A673 (cell line): ENCODE results near the gene CHPF2. TPM values are rescaled to one million over a fixed set of nuclear protein-coding genes. Genes with fewer than 3 reads are reported as not detected.

ENCODE experiments used
- BruUV-seq: library from RNA; stranded (reverse); fragments of 400-500 nt; replicated peaks from 2 replicates; lab custom pipeline; 2021; lab: Mats Ljungman, UMichigan
- CTCF ChIA-PET: fragments of 300-600 bp; sonication (Branson Sonifier 250); formaldehyde crosslinking; loops from one replicate; lab custom pipeline; 2022; ENCODE audit warnings: antibody characterized with exemption; lab: Charles Lee
- POLR2A ChIA-PET: fragments of 300-600 bp; sonication (Branson Sonifier 250); formaldehyde crosslinking; loops from one replicate; lab custom pipeline; 2022; ENCODE audit warnings: antibody characterized with exemption; ENCODE audit not compliant: low non-redundant PET; lab: Charles Lee
- DNase-seq: peaks from one replicate; pipeline ENCODE4 v3.0.0-alpha.2; 2015; ENCODE audit warnings: low spot score
- H3K27ac ChIP-seq: fragments of 200-600 bp; sonication (generic); 2 replicates; pipeline ENCODE4 v1.5.1; 2016; ENCODE audit warnings: mixed run types, low read depth, mild to moderate bottlenecking, mixed read lengths, antibody characterized with exemption, low read length; ENCODE audit not compliant: poor library complexity, severe bottlenecking
- H3K27me3 ChIP-seq: fragments of 200-600 bp; sonication (generic); replicated peaks from 2 replicates; pipeline ENCODE4 v1.6.1; 2017; ENCODE audit warnings: mixed run types, low read depth, mild to moderate bottlenecking, mixed read lengths, antibody characterized with exemption, low read length; ENCODE audit not compliant: insufficient read depth, poor library complexity
- H3K36me3 ChIP-seq: fragments of 200-600 bp; sonication (generic); 2 replicates; pipeline ENCODE4 v1.6.1; 2016; ENCODE audit warnings: mixed run types, mild to moderate bottlenecking, mixed read lengths, antibody characterized with exemption, low read length; ENCODE audit not compliant: insufficient read depth, poor library complexity, severe bottlenecking
- H3K4me1 ChIP-seq: fragments of 200-600 bp; sonication (generic); 2 replicates; pipeline ENCODE4 v1.6.1; 2017; ENCODE audit warnings: mixed run types, mild to moderate bottlenecking, mixed read lengths, antibody characterized with exemption, low read length; ENCODE audit not compliant: insufficient read depth, poor library complexity, severe bottlenecking
- H3K4me3 ChIP-seq: fragments of 200-600 bp; sonication (generic); 2 replicates; pipeline ENCODE4 v1.5.1; 2016; ENCODE audit warnings: low read depth, mixed run types, mild to moderate bottlenecking, mixed read lengths, low read length; ENCODE audit not compliant: poor library complexity, severe bottlenecking
- H3K9me3 ChIP-seq: fragments of 200-600 bp; sonication (generic); 2 replicates; pipeline ENCODE4 v1.6.1; 2016; ENCODE audit warnings: mixed run types, low read depth, mild to moderate bottlenecking, mixed read lengths, antibody characterized with exemption, low read length; ENCODE audit not compliant: poor library complexity, severe bottlenecking
- CTCF ChIP-seq: fragments of 300-800, 200-600 bp; sonication (generic); conservative IDR thresholded peaks from 2 replicates; pipeline ENCODE4 v1.5.1; 2017; ENCODE audit warnings: low read depth, mild to moderate bottlenecking, antibody characterized with exemption, low read length, moderate library complexity, mixed read lengths
- EZH2 ChIP-seq: fragments of 200-600 bp; sonication (generic); IDR thresholded peaks from 2 replicates; pipeline ENCODE4 v1.6.1; 2017; ENCODE audit warnings: borderline replicate concordance, low read depth, mild to moderate bottlenecking, mixed read lengths, antibody characterized with exemption, low read length; ENCODE audit not compliant: poor library complexity, severe bottlenecking
- intact Hi-C: fragments of 100-400 bp; cut with micrococcal nuclease; formaldehyde crosslinking; loops from one replicate; pipeline ENCODE4 v1.10.0; 2022; ENCODE audit not compliant: unreplicated experiment
- total RNA-seq: library from RNA; stranded (reverse); gene quantifications from 2 replicates; pipeline ENCODE4 v1.2.3, GENCODE V29; 2021

CHPF2 gene
- total RNA-seq, 1 experiment from 2014 or later: 27.1 TPM

- H3K27me3 ChIP-seq: no peaks in the 10 kb centered on the region
- peaks cover 45% of the 10 kb centered on the region for H3K36me3 ChIP-seq
- no peak overlapping the region for H3K4me3 ChIP-seq
- DNase-seq: no peak
- no peak for TF ChIP-seq EZH2
- TF ChIP-seq CTCF: no peak
- no TSS peak for BruUV-seq
- POLR2A ChIA-PET: interaction anchor here (0.6 kb wide), 1 partner anchor 1099 kb away, joined by 3 read pairs; no protein-coding TSS in a partner anchor
- CTCF ChIA-PET: interaction anchor here (1.9 kb wide), 1 partner anchor 9 kb away, joined by 4 read pairs; no protein-coding TSS in a partner anchor
- intact Hi-C loops: no loop called here
- no peak overlapping the region for H3K27ac ChIP-seq
- H3K9me3 ChIP-seq: no peaks in the 10 kb centered on the region
- H3K4me1 ChIP-seq: peaks cover 12% of the 10 kb centered on the region
Measured at GRCh38 chr7:151235091-151235787, 3.0 kb downstream of the CHPF2 start.

GRCh38 chr7:151236406-151236805 is 4.1 kb downstream of the CHPF2 start:
- Histone ChIP-seq H3K4me1 (peaks cover 12% of the 10 kb centered on the region), H3K36me3 (peaks cover 57% of the 10 kb centered on the region), H3K4me3 (no peak overlapping the region), H3K27me3 (no peaks in the 10 kb centered on the region), H3K9me3 (no peaks in the 10 kb centered on the region), H3K27ac (no peak overlapping the region)
- ChIA-PET CTCF (interaction anchor here (0.8 to 1.9 kb wide), 2 partner anchors 8 to 111 kb away, joined by 3 to 4 read pairs; no protein-coding TSS in a partner anchor), POLR2A (no interaction called here)
- intact Hi-C loops: no loop called here
- no peak for DNase-seq
- TF ChIP-seq CTCF (no peak), EZH2 (no peak)
- no TSS peak for BruUV-seq

GRCh38 chr7:151237244-151238189 is 5.2 kb downstream of the CHPF2 start:
- H3K4me1 ChIP-seq: peaks cover 6% of the 10 kb centered on the region
- BruUV-seq: no TSS peak
- ChIA-PET CTCF (no interaction called here), POLR2A (no interaction called here)
- no peak for DNase-seq
- H3K36me3 ChIP-seq: peaks cover 65% of the 10 kb centered on the region
- no peaks in the 10 kb centered on the region for H3K9me3 ChIP-seq
- TF ChIP-seq EZH2: no peak
- no peak for TF ChIP-seq CTCF
- no peak overlapping the region for H3K4me3 ChIP-seq
- no peaks in the 10 kb centered on the region for H3K27me3 ChIP-seq
- intact Hi-C loops: no loop called here
- no peak overlapping the region for H3K27ac ChIP-seq
